AG09309 (cell line): Measurements from ENCODE around the gene PTPRG.
"Not testable (repeated sequence)": the region's sequence is repeated elsewhere in the genome, so short reads cannot be mapped to it uniquely, and the experiment has no call there.

Experiments
- DNase-seq: peaks from one replicate; pipeline ENCODE4 v3.0.0-alpha.2; 2010; ENCODE audit warnings: low read depth
- H3K4me3 ChIP-seq: 2 replicates; pipeline ENCODE4 v1.5.1; 2011; ENCODE audit warnings: mild to moderate bottlenecking, low read depth, low read length, moderate library complexity; ENCODE audit not compliant: control insufficient read depth
- CTCF ChIP-seq: IDR thresholded peaks from 2 replicates; pipeline ENCODE4 v1.5.1; 2011; ENCODE audit warnings: mild to moderate bottlenecking, low read depth, low read length, inconsistent platforms; ENCODE audit not compliant: insufficient read depth, control insufficient read depth; ENCODE audit errors: missing control alignments

The PTPRG gene

GRCh38 chr3:61812085-61812484, 250.7 kb downstream of the PTPRG start:
- TF ChIP-seq CTCF: no peak
- no peak for DNase-seq
- H3K4me3 ChIP-seq: no peak overlapping the region

GRCh38 chr3:61812517-61812916, 251.1 kb downstream of the PTPRG start:
- H3K4me3 ChIP-seq: no peak overlapping the region
- TF ChIP-seq CTCF: no peak
- no peak for DNase-seq

- TF ChIP-seq CTCF: no peak
- no peak for DNase-seq
- no peak overlapping the region for H3K4me3 ChIP-seq
Measured at GRCh38 chr3:61813636-61814035, 252.3 kb downstream of the PTPRG start.

- no peak for DNase-seq
- no peak for TF ChIP-seq CTCF
- no peak overlapping the region for H3K4me3 ChIP-seq
Measured at GRCh38 chr3:61814674-61815073, 253.3 kb downstream of the PTPRG start.

- H3K4me3 ChIP-seq, DNase-seq: not testable (repeated sequence)
Measured at GRCh38 chr3:61816304-61816703, 254.9 kb downstream of the PTPRG start.

- TF ChIP-seq CTCF: no peak
- no peak for DNase-seq
- no peak overlapping the region for H3K4me3 ChIP-seq
Measured at GRCh38 chr3:61819861-61820260, 258.5 kb downstream of the PTPRG start.

- TF ChIP-seq CTCF: no peak
- no peak for DNase-seq
- H3K4me3 ChIP-seq: no peak overlapping the region
Measured at GRCh38 chr3:61820306-61820992, 259.1 kb downstream of the PTPRG start.
